Endometrial microvascular endothelial cells (primary cell): ENCODE measurements around the gene ACP1. TPM values are rescaled to one million over a fixed set of nuclear protein-coding genes. Genes with fewer than 3 reads are reported as not detected.

ENCODE experiments used
- in situ Hi-C: cut with HindIII; loops from 2 replicates; pipeline ENCODE4 v1.10.0; 2017; ENCODE audit warnings: low sequenced_read_pairs, low pct_unique_long_range_greater_than_20kb; ENCODE audit errors: inconsistent ontology term
- total RNA-seq: library from RNA; depleted of rRNA; stranded (reverse); fragments of >200 nt; gene quantifications from one replicate; pipeline ENCODE4 v1.2.3, GENCODE V29; 2015; ENCODE audit errors: inconsistent ontology term

The ACP1 gene
- total RNA-seq = 96.2 TPM

GRCh38 chr2:264493-265468 is at the start of gene ACP1:
TSS of gene ACP1 (plus strand) at chr2:264947. CDS start at chr2:264965, 18 bp downstream.
- in situ Hi-C loops = no loop called here

GRCh38 chr2:216068-216467 is 48.7 kb upstream of the ACP1 start:
- in situ Hi-C loops = no loop called here

GRCh38 chr2:223451-223850 is 41.3 kb upstream of the ACP1 start:
- in situ Hi-C loops = no loop called here

GRCh38 chr2:223971-224760 is 40.6 kb upstream of the ACP1 start:
- in situ Hi-C loops = no loop called here

GRCh38 chr2:228115-228514 is 36.6 kb upstream of the ACP1 start:
- in situ Hi-C loops = no loop called here

GRCh38 chr2:228518-229278 is 36.0 kb upstream of the ACP1 start:
- in situ Hi-C loops = no loop called here

- in situ Hi-C loops = no loop called here
Observed at GRCh38 chr2:231521-232185, 33.1 kb upstream of the ACP1 start.

- in situ Hi-C loops = no loop called here
Observed at GRCh38 chr2:233030-233429, 31.7 kb upstream of the ACP1 start.

- in situ Hi-C loops = no loop called here
Observed at GRCh38 chr2:234421-234820, 30.3 kb upstream of the ACP1 start.

GRCh38 chr2:236993-237539 is 27.7 kb upstream of the ACP1 start:
- in situ Hi-C loops = no loop called here

- in situ Hi-C loops = no loop called here
Observed at GRCh38 chr2:237878-238277, 26.9 kb upstream of the ACP1 start.

- in situ Hi-C loops = no loop called here
Observed at GRCh38 chr2:238431-238830, 26.3 kb upstream of the ACP1 start.

GRCh38 chr2:238869-239268 is 25.9 kb upstream of the ACP1 start:
- in situ Hi-C loops = no loop called here

- in situ Hi-C loops = no loop called here
Observed at GRCh38 chr2:244547-244946, 20.2 kb upstream of the ACP1 start.

GRCh38 chr2:246489-247144 is 18.1 kb upstream of the ACP1 start:
- in situ Hi-C loops = no loop called here

- in situ Hi-C loops = no loop called here
Observed at GRCh38 chr2:248724-249123, 16.0 kb upstream of the ACP1 start.

GRCh38 chr2:249538-250042 is 15.2 kb upstream of the ACP1 start:
- in situ Hi-C loops = no loop called here
